ENCODE results near the gene LRFN4.

- TF ChIP-seq CTCF (IDR thresholded peaks at IDR 0.05) (no peak), POLR2AphosphoS5 (IDR thresholded peaks at IDR 0.05) (no peak)
Observed at GRCh38 chr11:66884443-66884842, 27.6 kb downstream of the LRFN4 start.
